HG02970 (cell line): Measurements from ENCODE around the gene NUAK2.
"Not testable (repeated sequence)": the region's sequence is repeated elsewhere in the genome, so short reads cannot be mapped to it uniquely, and the experiment has no call there.

ENCODE experiments used
- ATAC-seq: cut with Tn5 transposase; IDR thresholded peaks from one replicate; pipeline ENCODE4 v1.9.1; 2021; ENCODE audit warnings: mild to moderate bottlenecking, moderate library complexity, moderate number of reproducible peaks; ENCODE audit not compliant: unreplicated experiment, low FRiP score

Gene NUAK2

DNA sequence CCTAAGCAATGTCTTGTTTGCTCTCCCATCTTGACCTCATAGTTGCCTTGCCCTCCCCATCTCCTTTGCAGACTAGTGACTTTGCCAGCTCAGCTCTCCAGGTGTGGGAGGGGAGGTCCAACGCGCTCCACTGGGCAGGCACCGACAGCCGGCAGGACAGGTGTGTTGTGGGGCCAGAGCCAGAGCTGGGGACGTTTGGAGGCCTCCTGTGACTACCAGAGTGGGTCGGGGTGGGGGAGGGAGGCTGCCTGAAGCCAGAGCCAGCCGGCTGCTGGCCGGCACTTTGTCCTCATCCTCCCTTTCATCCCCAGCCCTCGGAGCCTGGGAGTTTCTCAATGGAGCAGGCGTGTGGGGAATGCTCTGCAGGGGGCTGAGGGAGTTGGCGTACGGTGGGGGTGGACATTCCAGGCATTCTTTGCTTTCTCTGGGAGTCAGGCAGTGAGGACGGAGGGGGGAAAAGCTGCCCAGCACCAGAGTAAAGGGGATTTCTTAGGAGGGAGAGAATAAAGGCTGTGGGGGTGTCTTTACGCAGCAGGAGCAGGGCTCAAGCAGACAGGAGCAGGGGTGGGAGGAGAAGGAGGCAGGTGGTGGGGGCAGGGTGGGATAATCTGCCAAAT, 20.2 kb downstream of the NUAK2 start:
- ATAC-seq, result no peak

DNA sequence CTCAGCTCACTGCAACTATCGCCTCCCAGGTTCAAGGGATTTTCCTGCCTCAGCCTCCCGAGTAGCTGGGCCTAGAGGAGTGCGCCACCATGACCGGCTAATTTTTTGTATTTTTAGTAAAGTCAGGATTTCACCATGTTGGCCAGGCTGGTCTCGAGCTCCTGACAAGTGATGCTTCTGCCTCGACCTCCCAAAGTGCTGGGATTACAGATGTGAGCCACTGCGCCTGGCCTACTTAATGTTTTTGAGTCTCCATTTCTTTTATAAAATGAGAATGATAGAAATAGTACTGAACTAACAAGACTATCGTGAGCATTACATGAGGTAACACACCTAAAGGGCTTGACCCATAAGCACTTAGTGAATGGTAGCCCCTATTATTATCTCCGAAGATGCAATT, 21.4 kb downstream of the NUAK2 start:
- ATAC-seq, result no peak

GRCh38 chr1:205298191-205298994, 23.2 kb downstream of the NUAK2 start:
- ATAC-seq, result no peak

DNA sequence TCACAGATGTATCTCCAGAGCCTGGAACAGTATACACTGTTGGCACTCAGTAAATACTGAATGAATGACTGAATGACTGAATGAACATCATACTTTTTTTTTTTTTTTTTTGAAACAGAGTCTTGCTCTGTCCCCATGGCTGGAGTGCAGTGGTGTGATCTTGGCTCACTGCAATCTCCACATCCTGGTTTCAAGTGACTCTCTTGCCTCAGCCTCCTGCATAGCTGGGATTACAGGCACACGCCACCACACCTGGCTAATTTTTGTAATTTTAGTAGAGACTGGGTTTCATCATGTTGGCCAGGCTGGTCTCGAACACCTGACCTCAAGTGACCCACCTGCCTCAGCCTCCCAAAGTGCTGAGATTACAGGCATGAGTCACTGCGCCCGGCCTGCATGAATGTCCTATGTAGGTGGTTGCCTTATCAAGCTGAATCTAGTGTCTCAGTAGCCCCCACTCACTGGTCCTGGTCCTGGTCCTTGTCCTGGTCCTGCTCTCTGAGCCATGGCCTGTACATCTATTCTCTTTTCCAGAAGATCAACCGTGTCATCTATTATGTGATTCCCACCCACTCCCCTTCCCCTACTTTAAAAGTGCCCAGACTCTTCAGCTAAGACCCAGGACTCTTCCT, 23.9 kb downstream of the NUAK2 start:
- ATAC-seq, result not testable (repeated sequence)

DNA sequence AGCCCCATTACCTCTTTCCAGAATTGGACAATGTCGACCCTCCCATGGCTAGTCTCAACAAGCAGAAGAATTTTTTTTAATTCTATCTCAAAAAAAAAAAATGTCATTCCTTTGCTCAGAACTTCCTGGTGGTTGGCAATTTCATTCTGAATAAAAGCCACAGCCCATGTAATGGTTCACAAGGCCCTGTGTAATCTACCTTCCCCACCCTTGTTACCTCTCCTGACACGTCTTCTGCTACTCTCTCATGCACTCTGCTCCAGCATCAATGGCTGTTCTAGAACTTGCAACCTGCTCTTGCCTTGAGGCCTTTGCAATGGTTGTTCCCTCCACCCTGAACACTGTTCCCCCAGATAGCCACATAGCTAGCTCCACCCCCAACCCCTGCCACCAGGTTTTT, 25.4 kb downstream of the NUAK2 start:
- no peak for ATAC-seq

DNA sequence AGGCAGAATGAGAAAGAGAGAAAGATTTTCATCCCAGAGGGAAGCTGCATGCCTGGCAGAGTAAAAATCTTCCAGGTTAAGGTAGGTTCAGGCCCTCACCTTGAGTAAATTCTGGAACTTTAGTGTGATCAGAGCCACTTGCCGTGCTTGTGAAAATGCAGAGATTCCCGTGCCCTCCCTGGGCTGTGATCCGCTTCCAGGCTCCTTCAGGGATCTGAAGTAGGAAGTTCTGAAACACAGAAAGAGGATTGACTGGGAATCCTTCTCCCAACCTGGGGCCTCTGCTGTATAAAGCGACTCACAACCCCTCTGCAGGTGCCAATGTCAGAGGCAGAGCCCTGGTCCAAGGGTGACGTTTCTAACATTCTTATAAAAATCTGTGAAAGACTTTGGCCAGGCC, 26.6 kb downstream of the NUAK2 start:
- ATAC-seq, result no peak

GRCh38 chr1:205294175-205294917, 27.2 kb downstream of the NUAK2 start:
- ATAC-seq, result no peak

- no peak for ATAC-seq
Measured at GRCh38 chr1:205293350-205294074, 28.0 kb downstream of the NUAK2 start.

DNA sequence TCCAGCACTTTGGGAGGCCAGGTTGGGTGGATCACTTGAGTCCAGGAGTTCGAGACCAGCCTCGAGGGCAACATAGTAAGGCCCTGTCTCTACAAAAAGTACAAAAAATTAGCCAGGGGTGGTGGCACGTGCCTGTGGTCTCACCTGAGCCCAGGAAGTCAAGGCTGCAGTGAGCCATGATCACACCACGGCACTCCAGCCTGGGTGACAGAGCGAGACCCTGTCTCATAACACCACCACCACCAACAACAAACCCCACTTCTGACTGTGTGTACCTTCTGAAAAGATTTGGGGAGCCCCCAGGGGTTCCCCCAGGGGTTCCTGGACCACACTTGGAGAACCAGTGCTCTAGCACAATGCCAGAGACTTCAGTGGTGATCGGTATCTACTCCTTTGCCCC, 29.9 kb downstream of the NUAK2 start:
- ATAC-seq, result no peak

- ATAC-seq, result peak; percentile 81
Measured at GRCh38 chr1:205287767-205288559, 33.6 kb downstream of the NUAK2 start.

- no peak for ATAC-seq
Measured at GRCh38 chr1:205287076-205287475, 34.5 kb downstream of the NUAK2 start.

- no peak for ATAC-seq
Measured at GRCh38 chr1:205286335-205286950, 35.1 kb downstream of the NUAK2 start.

- ATAC-seq, result peak; percentile 28
Measured at GRCh38 chr1:205285381-205286101, 36.0 kb downstream of the NUAK2 start.

DNA sequence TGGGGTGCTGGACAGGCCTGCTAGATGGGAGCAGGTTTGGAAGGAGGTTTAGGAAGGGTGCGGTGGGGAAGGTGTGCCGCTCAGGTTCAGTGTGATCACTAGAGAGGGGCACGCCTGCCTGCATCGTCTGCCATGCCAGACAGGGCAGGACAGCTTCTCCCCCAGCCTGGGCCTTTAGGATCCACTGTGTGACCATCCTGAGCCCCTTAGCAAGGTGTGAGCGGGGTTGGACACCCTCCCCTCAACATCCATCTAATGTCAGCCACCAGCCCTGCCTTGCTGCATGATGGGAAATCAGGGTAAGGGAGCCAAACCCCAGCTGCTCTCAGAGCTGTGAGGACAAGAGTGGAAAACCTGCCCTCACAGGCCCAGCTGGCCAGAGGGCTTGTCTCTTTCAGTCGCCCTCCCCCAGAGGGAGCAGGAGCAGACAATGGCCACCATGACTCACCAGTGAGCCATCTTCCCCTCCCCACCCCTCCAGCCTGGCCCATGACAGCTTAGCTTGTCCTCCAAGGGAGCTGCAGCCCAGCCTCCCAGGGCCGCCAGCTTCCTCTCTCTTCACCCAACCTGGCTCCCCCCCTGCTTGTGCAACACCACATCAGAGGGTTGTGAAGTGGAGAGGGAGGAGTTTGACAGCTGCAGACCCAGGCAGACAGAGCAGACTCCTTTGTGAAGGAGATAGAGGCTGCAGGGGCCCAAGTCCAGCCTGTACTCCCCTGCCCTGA, 37.0 kb downstream of the NUAK2 start:
- no peak for ATAC-seq

- no peak for ATAC-seq
Measured at GRCh38 chr1:205283270-205284147, 38.0 kb downstream of the NUAK2 start.

DNA sequence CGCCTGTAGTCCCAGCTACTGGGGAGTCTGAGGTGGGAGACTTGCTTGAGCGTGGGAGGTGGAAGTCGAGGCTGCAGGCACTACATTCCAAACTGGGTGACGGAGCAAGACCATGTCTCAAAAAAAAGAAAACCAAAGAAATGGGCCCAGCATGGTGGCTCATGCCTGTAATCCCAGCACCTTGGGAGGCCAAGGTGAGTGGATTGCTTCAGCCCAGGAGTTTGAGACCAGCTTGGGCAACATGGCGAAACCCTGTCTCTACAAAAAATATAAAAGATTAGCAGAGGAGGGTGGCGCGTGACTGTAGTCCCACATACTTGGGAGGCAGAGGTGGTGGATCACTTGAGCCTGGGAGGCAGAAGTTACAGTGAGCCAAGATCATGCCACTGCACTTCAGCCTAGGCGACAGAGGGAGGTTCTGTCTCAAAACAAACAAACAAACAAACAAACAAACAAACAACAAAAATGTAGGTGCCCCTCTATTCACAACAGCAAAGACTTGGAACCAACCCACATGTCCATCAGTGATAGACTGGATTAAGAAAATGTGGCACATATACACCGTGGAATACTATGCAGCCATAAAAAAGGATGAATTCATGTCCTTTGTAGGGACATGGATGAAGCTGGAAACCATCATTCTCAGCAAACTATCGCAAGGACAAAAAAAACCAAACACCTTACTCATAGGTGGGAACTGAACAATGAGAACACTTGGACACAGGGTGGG, 40.7 kb downstream of the NUAK2 start:
- not testable (repeated sequence) for ATAC-seq
